Stomach (tissue), 9 donors: ENCODE measurements around the gene WDR1. TPM values are rescaled to one million over a fixed set of nuclear protein-coding genes. Genes with fewer than 3 reads are reported as not detected.
A peak's percentile ranks its signal among the peaks of the same experiment; 100 is the strongest.

Source experiments
- DNase-seq, 2 donors: peaks; one replicate each; pipeline versions ENCODE4 v3.0.0 to v3.0.0-alpha.2; 2013 to 2019
- H3K27ac ChIP-seq, 5 donors: fragments of 200-600 bp in 4 of 5; sonication (generic) in 4 of 5; one replicate each; pipeline ENCODE4 v1.5.1; 2013 to 2019; ENCODE audit warnings: mild to moderate bottlenecking in 1 of 5, moderate library complexity in 1 of 5
- H3K27me3 ChIP-seq, 3 donors: fragments of 200-600 bp; sonication (generic); one replicate each; pipeline ENCODE4 v1.5.1; 2017 to 2019; ENCODE audit warnings: mixed run types in 1 of 3
- H3K36me3 ChIP-seq, 4 donors: fragments of 200-600 bp; sonication (generic); 1 replicate in 3 of 4; 2 replicates in 1 of 4; pipeline ENCODE4 v1.5.1; 2016 to 2019
- H3K4me1 ChIP-seq, 4 donors: fragments of 200-600 bp; sonication (generic); one replicate each; pipeline ENCODE4 v1.5.1; 2016 to 2019
- H3K4me3 ChIP-seq, 4 donors: fragments of 200-600 bp; sonication (generic) in 3 of 4; one replicate each; pipeline ENCODE4 v1.5.1; 2016 to 2019; ENCODE audit warnings: mild to moderate bottlenecking in 1 of 4
- H3K9me3 ChIP-seq, 4 donors: fragments of 200-600 bp; sonication (generic); one replicate each; pipeline ENCODE4 v1.5.1; 2016 to 2019
- CTCF ChIP-seq, 7 experiments: fragments of 450-650 bp in 4 of 7; fragments of 200-600 bp in 3 of 7; sonication (generic) in 3 of 7; IDR thresholded peaks; one replicate each; pipeline ENCODE4 v1.5.1; 2016 to 2019; ENCODE audit warnings: antibody characterized with exemption in 7 of 7, control low read depth in 2 of 7, mild to moderate bottlenecking in 1 of 7
- EP300 ChIP-seq: sonication (generic); formaldehyde crosslinking; IDR thresholded peaks from one replicate; pipeline ENCODE4 v1.6.1; 2017; ENCODE audit warnings: antibody characterized with exemption
- POLR2A ChIP-seq, 4 donors: fragments of 450-650 bp; IDR thresholded peaks; one replicate each; pipeline ENCODE4 v1.6.1; 2016; ENCODE audit warnings: antibody characterized with exemption in 4 of 4, control low read depth in 2 of 4, mild to moderate bottlenecking in 1 of 4, moderate library complexity in 1 of 4
- POLR2AphosphoS5 ChIP-seq, 3 donors: sonication (generic); formaldehyde crosslinking; IDR thresholded peaks; one replicate each; pipeline ENCODE4 v1.6.1; 2016; ENCODE audit warnings: antibody characterized with exemption in 3 of 3
- WGBS, 5 donors: extraction: QIAGEN DNeasy Blood & Tissue Kit in 3 of 5; methylation state at CpG; one replicate each; pipeline versions ENCODE4 v1.1.5 to v1.1.7; 2013 to 2018; 5-methylcytosine and 5-hydroxymethylcytosine counted together
- intact Hi-C: fragments of 100-400 bp; cut with DNase I; formaldehyde crosslinking; loops from one replicate; pipeline ENCODE4 v1.15.1; 2023; ENCODE audit warnings: low total_unique reads
- polyA plus RNA-seq, 3 donors: library from polyadenylated mRNA; stranded (reverse); fragments of 200-250 nt; gene quantifications; one replicate each; pipeline ENCODE4 v1.2.3, GENCODE V29; 2013
- total RNA-seq, 5 donors: library from RNA; depleted of rRNA; stranded (reverse); fragments of >200 nt; gene quantifications; one replicate each; pipeline versions ENCODE4 v1.1.0 to v1.2.3, GENCODE V29; 2014 to 2016
- donor health status: healthy with polysubstance abuse.
- donor health status: Bipolar disorder and iron deficiency.
- donor health status: healthy.

Gene WDR1
- total and polyA plus RNA-seq, 8 donors: 52.4 to 167 (median 110) TPM

GRCh38 chr4:10124167-10124930, 7.8 kb upstream of the WDR1 start:
- H3K36me3 ChIP-seq: no peaks in the 10 kb centered on the region
- peaks cover 0 to 16% (median 2%) of the 10 kb centered on the region in 4 donors for H3K4me1 ChIP-seq
- no peak for DNase-seq
- no peaks in the 10 kb centered on the region for H3K27me3 ChIP-seq
- intact Hi-C loops: no loop called here
- no peak overlapping the region for H3K4me3 ChIP-seq
- TF ChIP-seq CTCF (IDR thresholded peaks at IDR 0.05): no peak
- no peak for TF ChIP-seq EP300
- TF ChIP-seq POLR2AphosphoS5 (IDR thresholded peaks at IDR 0.05): no peak
- TF ChIP-seq POLR2A (IDR thresholded peaks at IDR 0.05): no peak
- WGBS, 5 donors: 76 to 84% (median 83%) methylated on average over 11 to 13 of the region's 13 CpGs
- peak overlapping the region in 2 of 5 donors; percentile 7 to 12 for H3K27ac ChIP-seq
- H3K9me3 ChIP-seq: no peaks in the 10 kb centered on the region

GRCh38 chr4:10123227-10124101, 6.9 kb upstream of the WDR1 start:
- H3K27ac ChIP-seq: peak overlapping the region in 2 of 5 donors; percentile 6 to 12
- peaks cover 0 to 25% (median 3%) of the 10 kb centered on the region in 4 donors for H3K4me1 ChIP-seq
- DNase-seq: peak in 1 of 2 donors; percentile 71
- intact Hi-C loops: no loop called here
- H3K9me3 ChIP-seq: no peaks in the 10 kb centered on the region
- TF ChIP-seq POLR2AphosphoS5 (IDR thresholded peaks at IDR 0.05): no peak
- no peak for TF ChIP-seq CTCF (IDR thresholded peaks at IDR 0.05)
- TF ChIP-seq POLR2A (IDR thresholded peaks at IDR 0.05): no peak
- TF ChIP-seq EP300: no peak
- H3K4me3 ChIP-seq: no peak overlapping the region
- no peaks in the 10 kb centered on the region for H3K27me3 ChIP-seq
- 52 to 70% (median 56%) methylated on average over 11 to 12 of the region's 12 CpGs for WGBS, 5 donors
- no peaks in the 10 kb centered on the region for H3K36me3 ChIP-seq

- WGBS, 5 donors: 79 to 90% (median 84%) methylated on average over 12 of the region's 12 CpGs
- no peak for DNase-seq
- no peaks in the 10 kb centered on the region for H3K27me3 ChIP-seq
- peaks cover 2 to 36% (median 11%) of the 10 kb centered on the region in 4 donors for H3K4me1 ChIP-seq
- no peak overlapping the region for H3K4me3 ChIP-seq
- intact Hi-C loops: no loop called here
- no peaks in the 10 kb centered on the region for H3K36me3 ChIP-seq
- H3K9me3 ChIP-seq: no peaks in the 10 kb centered on the region
- TF ChIP-seq POLR2A (IDR thresholded peaks at IDR 0.05) (no peak), CTCF (IDR thresholded peaks at IDR 0.05) (no peak), EP300 (no peak), POLR2AphosphoS5 (IDR thresholded peaks at IDR 0.05) (no peak)
- no peak overlapping the region for H3K27ac ChIP-seq
These were observed 5.8 kb upstream of the WDR1 start for GRCh38 chr4:10122236-10122932.
